Heart left ventricle (tissue), 16 donors: ENCODE results near the gene SLC49A3. TPM values are rescaled to one million over a fixed set of nuclear protein-coding genes. Genes with fewer than 3 reads are reported as not detected.

Source experiments
- ATAC-seq, 4 donors: fragments of 200-7000 bp; cut with Tn5 transposase; one replicate each; pipeline ENCODE4 v1.9.1; 2020 to 2022; ENCODE audit warnings: moderate library complexity in 4 of 4, mild to moderate bottlenecking in 3 of 4, moderate number of reproducible peaks in 1 of 4
- DNase-seq, 5 donors: peaks; one replicate each; pipeline ENCODE4 v3.0.0-alpha.2; 2020
- H3K27ac ChIP-seq, 12 donors: fragments of 200-600 bp; sonication (generic) in 4 of 12; one replicate each; pipeline versions ENCODE4 v1.5.0 to v1.8.0; 2016 to 2022; ENCODE audit warnings: mild to moderate bottlenecking in 2 of 12
- H3K27me3 ChIP-seq, 9 donors: fragments of 200-600 bp; sonication (generic) in 2 of 9; one replicate each; pipeline versions ENCODE4 v1.5.1 to v1.8.0; 2016 to 2022; ENCODE audit warnings: mild to moderate bottlenecking in 3 of 9
- H3K36me3 ChIP-seq, 9 donors: fragments of 200-600 bp; sonication (generic) in 2 of 9; one replicate each; pipeline versions ENCODE4 v1.5.0 to v1.8.0; 2018 to 2022; ENCODE audit warnings: mild to moderate bottlenecking in 2 of 9
- H3K4me1 ChIP-seq, 12 donors: fragments of 200-600 bp; sonication (generic) in 4 of 12; one replicate each; pipeline versions ENCODE4 v1.5.0 to v1.8.0; 2016 to 2022; ENCODE audit warnings: mild to moderate bottlenecking in 3 of 12
- H3K4me3 ChIP-seq, 12 donors: fragments of 200-600 bp; sonication (generic) in 4 of 12; one replicate each; pipeline versions ENCODE4 v1.5.0 to v1.8.0; 2017 to 2022; ENCODE audit warnings: mild to moderate bottlenecking in 9 of 12, moderate library complexity in 4 of 12
- H3K9me3 ChIP-seq, 12 donors: fragments of 200-600 bp; sonication (generic) in 4 of 12; one replicate each; pipeline versions ENCODE4 v1.5.0 to v1.8.0; 2016 to 2022; ENCODE audit warnings: mild to moderate bottlenecking in 1 of 12
- CTCF ChIP-seq, 12 donors: fragments of 200-600 bp; sonication (generic) in 4 of 12; IDR thresholded peaks; one replicate each; pipeline versions ENCODE4 v1.5.0 to v1.8.0; 2018 to 2022; ENCODE audit warnings: antibody characterized with exemption in 12 of 12, mild to moderate bottlenecking in 5 of 12
- POLR2A ChIP-seq, 2 donors: fragments of 450-650 bp; IDR thresholded peaks; one replicate each; pipeline ENCODE4 v1.6.1; 2017; ENCODE audit warnings: antibody characterized with exemption in 2 of 2, mild to moderate bottlenecking in 2 of 2, moderate library complexity in 2 of 2
- WGBS, 4 donors: extraction: QIAGEN DNeasy Blood & Tissue Kit in 2 of 4; methylation state at CpG; one replicate each; pipeline versions ENCODE4 v1.1.5 to v1.1.7; 2013 to 2018; 5-methylcytosine and 5-hydroxymethylcytosine counted together
- intact Hi-C, 10 donors: fragments of 100-400 bp; cut with DNase I; formaldehyde crosslinking; loops; one replicate each; pipeline versions ENCODE4 v1.11.1 to v1.14.2; 2022
- polyA plus RNA-seq, 2 donors: library from polyadenylated mRNA; stranded (reverse); fragments of 200-250 nt; gene quantifications; one replicate each; pipeline ENCODE4 v1.2.3, GENCODE V29; 2013
- total RNA-seq, 9 donors: library from RNA; depleted of rRNA in 2 of 9; stranded (reverse); fragments of >200 nt in 2 of 9; fragmentation: NEBNext Ultra II Directional in 3 of 9; extraction: Animal tissue kit (Norgen Biotek cat#: 25700) in 3 of 9; gene quantifications; one replicate each; pipeline versions ENCODE4 v1.1.0 to v1.2.4, GENCODE V29; 2016 to 2023
- donor health status: ischemic (EF 13 %, LVEDD 7.1; RV severe dilation, severe dysfunction).
- donor health status: healthy with polysubstance abuse.
- donor health status: DM: no; HTN: yes; CAD: no.
- donor health status: DM: no; HTN: no; CAD: no.
- donor health status: ischemic (EF 25% LVEDD 6.9; RV normal size, moderate dysfunction).
- donor health status: ischemic (EF 25% LVEDD 5.7; RV mildly dilated, moderate dysfunction).
- donor health status: healthy.
- donor health status: DM: yes; HTN: yes; CAD: no.
- donor health status: ischemic (EF 35%, LVEDD 5.7; RV mildly dilated, moderate dysfunction).
- donor health status: nonischemic (EF 11% LVEDD 7.7; RV severe dilation, severe dysfunction).
- donor health status: DM: yes; HTN: yes; CAD: no.
- donor health status: PGD.
- donor health status: ischemic (EF 29% LVEDD 5.4; RV normal size, mild dysfunction).
- donor health status: nonischemic (EF 23%, LVEDD 6.1; RV moderate dilation, normal function).

The SLC49A3 gene
- total and polyA plus RNA-seq, 11 donors, result 5.2 to 20.5 (median 8.9) TPM

- intact Hi-C loops, result no loop called here
- WGBS, 4 donors, result 44 to 59% (median 49%) methylated on average over 15 to 19 of the region's 19 CpGs
- Histone ChIP-seq H3K27me3 (no peaks in the 10 kb centered on the region), H3K9me3 (no peaks in the 10 kb centered on the region), H3K4me1 (peaks cover 6 to 56% (median 43%) of the 10 kb centered on the region in 12 donors), H3K36me3 (no peaks in the 10 kb centered on the region), H3K27ac (peak overlapping the region in 1 of 12 donors; percentile 57), H3K4me3 (no peak overlapping the region)
- ATAC-seq (peak; percentile 21 to 50 (median 24)), DNase-seq (peak; percentile 73 to 87 (median 80))
- TF ChIP-seq CTCF (IDR thresholded peaks at IDR 0.05) (peak; percentile 53 to 78 (median 70)), POLR2A (IDR thresholded peaks at IDR 0.05) (no peak)
Observed at GRCh38 chr4:683982-684622, 4.8 kb downstream of the SLC49A3 start.

- DNase-seq (peak in 2 of 5 donors; percentile 30 to 55), ATAC-seq (no peak)
- H3K36me3 ChIP-seq, result no peaks in the 10 kb centered on the region
- WGBS, 4 donors, result 80 to 90% (median 84%) methylated on average over 12 to 25 of the region's 25 CpGs
- no peaks in the 10 kb centered on the region for H3K27me3 ChIP-seq
- H3K9me3 ChIP-seq, result no peaks in the 10 kb centered on the region
- peaks cover 6 to 51% (median 39%) of the 10 kb centered on the region in 12 donors for H3K4me1 ChIP-seq
- no peak overlapping the region for H3K4me3 ChIP-seq
- intact Hi-C loops, result no loop called here
- no peak for TF ChIP-seq CTCF (IDR thresholded peaks at IDR 0.05)
- H3K27ac ChIP-seq, result peak overlapping the region in 1 of 12 donors; percentile 57
Observed at GRCh38 chr4:683247-683897, 5.6 kb downstream of the SLC49A3 start.

- Histone ChIP-seq H3K36me3 (no peaks in the 10 kb centered on the region), H3K9me3 (no peaks in the 10 kb centered on the region), H3K27ac (no peak overlapping the region), H3K4me1 (peaks cover 6 to 44% (median 32%) of the 10 kb centered on the region in 12 donors), H3K4me3 (no peak overlapping the region), H3K27me3 (no peaks in the 10 kb centered on the region)
- WGBS, 4 donors, result 94 to 97% (median 95%) methylated on average over 6 to 23 of the region's 23 CpGs
- DNase-seq, result peak in 3 of 5 donors; percentile 34 to 61 (median 41)
- intact Hi-C loops, result no loop called here
- no peak for TF ChIP-seq POLR2A (IDR thresholded peaks at IDR 0.05)
- no peak for TF ChIP-seq CTCF (IDR thresholded peaks at IDR 0.05)
- ATAC-seq, result no peak
Observed at GRCh38 chr4:682490-683172, 6.3 kb downstream of the SLC49A3 start.
